HepG2 (cell line): ENCODE results near the gene SLC16A3. TPM values are rescaled to one million over a fixed set of nuclear protein-coding genes. Genes with fewer than 3 reads are reported as not detected.

Experiments
- ATAC-seq: fragments of 200-7000 bp; cut with Tn5 transposase; 3 replicates; pipeline ENCODE4 v1.9.1; 2020; ENCODE audit warnings: mild to moderate bottlenecking, moderate library complexity
- BruUV-seq: library from RNA; stranded (reverse); fragments of 400-500 nt; replicated peaks from 2 replicates; lab custom pipeline; 2021; lab: Mats Ljungman, UMichigan
- CTCF ChIA-PET: fragments of 300-600 bp; formaldehyde crosslinking; extraction: SDS; loops from one replicate; lab custom pipeline; 2021; ENCODE audit warnings: low total read pairs, inconsistent platforms, low intra/inter-chr PET ratio; lab: Yijun Ruan, JAX
- POLR2A ChIA-PET: fragments of 350-600 bp; sonication (Branson Sonifier 250); formaldehyde crosslinking; loops from one replicate; lab custom pipeline; 2020; ENCODE audit warnings: antibody characterized with exemption, inconsistent platforms; lab: Yijun Ruan, JAX
- DNase-seq: peaks from one replicate; pipeline ENCODE4 v3.0.0-alpha.2; 2015; ENCODE audit warnings: low spot score
- FAIRE-seq: peaks from 3 replicates; lab custom pipeline; 2011; peaks lifted over from hg19 to GRCh38; lab: Jason Lieb, UNC
- H2AFZ ChIP-seq: one replicate; pipeline ENCODE4 v1.6.1; 2011; ENCODE audit warnings: low read length, inconsistent platforms
- H3K27ac ChIP-seq: fragments of 300-600 bp; 3 replicates; pipeline ENCODE4 v1.8.0; 2011; ENCODE audit warnings: mixed run types, mild to moderate bottlenecking, mixed read lengths, low read length, inconsistent platforms; ENCODE audit not compliant: insufficient read depth; ENCODE audit errors: extremely low read length
- H3K27me3 ChIP-seq, 2 experiments: fragments of 200-600 bp in 1 of 2; 2 replicates in 1 of 2; 3 replicates in 1 of 2; pipeline versions ENCODE4 v1.6.0 to v1.8.0; 2011; ENCODE audit warnings: low read length in 2 of 2, mild to moderate bottlenecking in 2 of 2, moderate library complexity in 2 of 2, inconsistent platforms in 1 of 2; ENCODE audit not compliant: insufficient read depth in 2 of 2, control insufficient read depth in 1 of 2
- H3K36me3 ChIP-seq, 2 experiments: fragments of 200-600 bp in 1 of 2; replicated peaks in 1 of 2; 2 replicates in 1 of 2; 3 replicates in 1 of 2; pipeline versions ENCODE4 v1.5.1 to v1.8.0; 2011; ENCODE audit warnings: low read length in 2 of 2, inconsistent platforms in 1 of 2; ENCODE audit not compliant: insufficient read depth in 2 of 2, control insufficient read depth in 1 of 2
- H3K4me1 ChIP-seq: 2 replicates; pipeline ENCODE4 v1.5.1; 2012; ENCODE audit warnings: low read length, inconsistent platforms; ENCODE audit not compliant: insufficient read depth
- H3K4me2 ChIP-seq: 2 replicates; pipeline ENCODE4 v1.6.0; 2011; ENCODE audit warnings: low read depth, low read length, inconsistent platforms
- H3K4me3 ChIP-seq, 3 experiments: fragments of 200-600 bp in 1 of 3; sonication (generic), shearing (Covaris generic) in 1 of 3; replicated peaks in 1 of 3; 2 replicates each; pipeline ENCODE4 v1.5.1; 2011 to 2016; ENCODE audit warnings: low read length in 3 of 3, inconsistent platforms in 2 of 3, low read depth in 2 of 3, mild to moderate bottlenecking in 2 of 3, control low read depth in 1 of 3, mixed read lengths in 1 of 3; ENCODE audit not compliant: insufficient read depth in 1 of 3
- H3K79me2 ChIP-seq: one replicate; pipeline ENCODE4 v1.6.1; 2011; ENCODE audit warnings: low read length, inconsistent platforms; ENCODE audit not compliant: insufficient read depth
- H3K9ac ChIP-seq: 2 replicates; pipeline ENCODE4 v1.6.0; 2011; ENCODE audit warnings: mild to moderate bottlenecking, low read depth, low read length, inconsistent platforms; ENCODE audit not compliant: insufficient read depth
- H3K9me3 ChIP-seq: 2 replicates; pipeline ENCODE4 v1.5.1; 2012; ENCODE audit warnings: mild to moderate bottlenecking, low read length
- H4K20me1 ChIP-seq: 2 replicates; pipeline ENCODE4 v1.6.0; 2011; ENCODE audit warnings: inconsistent platforms, mild to moderate bottlenecking, low read length, moderate library complexity; ENCODE audit not compliant: insufficient read depth
- AGO2 ChIP-seq: fragments of 200-400 bp; formaldehyde crosslinking; optimal IDR thresholded peaks from 2 replicates; pipeline ENCODE3; 2017; ENCODE audit warnings: mild to moderate bottlenecking, low read depth, low read length, moderate library complexity
- BCL6 ChIP-seq: IDR thresholded peaks from 2 replicates; pipeline ENCODE4 v1.6.1; 2016; ENCODE audit warnings: missing genetic modification reagents, missing compliant biosample characterization
- HOXA5 ChIP-seq: sonication (generic); formaldehyde crosslinking; IDR thresholded peaks from 2 replicates; pipeline ENCODE4 v1.4.0; 2020; ENCODE audit warnings: missing genetic modification reagents
- KLF11 ChIP-seq: IDR thresholded peaks from 2 replicates; pipeline ENCODE4 v1.6.1; 2016; ENCODE audit warnings: missing compliant biosample characterization
- LRRFIP1 ChIP-seq: sonication (generic); formaldehyde crosslinking; conservative IDR thresholded peaks from 2 replicates; pipeline ENCODE4 v1.4.0; 2020; ENCODE audit warnings: missing genetic modification reagents
- MXD3 ChIP-seq: IDR thresholded peaks from 2 replicates; pipeline ENCODE4 v1.6.1; 2016; ENCODE audit warnings: mild to moderate bottlenecking, missing biosample characterization, missing genetic modification reagents
- PRDM15 ChIP-seq: sonication (generic); formaldehyde crosslinking; IDR thresholded peaks from 2 replicates; pipeline ENCODE4 v1.4.0; 2020; ENCODE audit warnings: missing genetic modification reagents
- RAD21 ChIP-seq: fragments of 450-650 bp; formaldehyde crosslinking; IDR thresholded peaks from 2 replicates; pipeline ENCODE4 v1.5.0; 2020; ENCODE audit warnings: mild to moderate bottlenecking
- THRA ChIP-seq: sonication (generic); formaldehyde crosslinking; IDR thresholded peaks from 2 replicates; pipeline ENCODE4 v1.4.0; 2020; ENCODE audit warnings: missing genetic modification reagents, borderline replicate concordance
- ZBTB38 ChIP-seq: sonication (generic); formaldehyde crosslinking; IDR thresholded peaks from 2 replicates; pipeline ENCODE4 v1.5.1; 2020; ENCODE audit warnings: mild to moderate bottlenecking, missing genetic modification reagents
- ZFP1 ChIP-seq: IDR thresholded peaks from 2 replicates; pipeline ENCODE4 v1.6.1; 2016
- ZFP37 ChIP-seq: sonication (generic); formaldehyde crosslinking; IDR thresholded peaks from 2 replicates; pipeline ENCODE4 v1.4.0; 2020; ENCODE audit warnings: missing genetic modification reagents, borderline replicate concordance
- ZHX1 ChIP-seq: sonication (generic); formaldehyde crosslinking; IDR thresholded peaks from 2 replicates; pipeline ENCODE4 v1.8.1; 2022; ENCODE audit warnings: low read depth, mild to moderate bottlenecking, missing genetic modification reagents
- ZNF761 ChIP-seq: sonication (generic); formaldehyde crosslinking; conservative IDR thresholded peaks from 2 replicates; pipeline ENCODE4 v1.4.0; 2020; ENCODE audit warnings: mild to moderate bottlenecking, missing genetic modification reagents
- ZNF780A ChIP-seq: sonication (generic); formaldehyde crosslinking; IDR thresholded peaks from 2 replicates; pipeline ENCODE4 v1.8.0; 2022; ENCODE audit warnings: mild to moderate bottlenecking, missing genetic modification reagents, moderate library complexity
- WGBS: methylation state at CpG from one replicate; pipeline ENCODE4 v1.1.6; 2017; ENCODE audit warnings: low lambda C conversion rate; 5-methylcytosine and 5-hydroxymethylcytosine counted together
- in situ Hi-C: cut with HindIII; loops from 2 replicates; pipeline ENCODE4 v1.10.0; 2017; ENCODE audit warnings: low pct_unique_long_range_greater_than_20kb; ENCODE audit not compliant: extremely low pct_ligation_motif_present
- intact Hi-C: fragments of 100-400 bp; cut with micrococcal nuclease; formaldehyde crosslinking; loops from one replicate; pipeline ENCODE4 v1.10.0; 2022; ENCODE audit not compliant: unreplicated experiment
- polyA plus RNA-seq, 8 experiments: library from polyadenylated mRNA; depleted of rRNA in 3 of 8; stranded (reverse) in 7 of 8; unstranded in 1 of 8; fragments of >200 nt; fragmentation: Illumina TruSeq in 4 of 8; extraction: Trizol in 4 of 8; gene quantifications; 2 replicates each; pipeline versions ENCODE4 v1.2.1 to v1.2.3, GENCODE V29; 2011 to 2016; ENCODE audit warnings: low read depth in 4 of 8, missing spikeins in 1 of 8, mixed read lengths in 1 of 8; ENCODE audit not compliant: insufficient read depth in 1 of 8
- total RNA-seq, 5 experiments: library from RNA; depleted of rRNA; stranded (reverse); fragments of >200 nt; fragmentation: Illumina TruSeq; extraction: Trizol; gene quantifications; 2 replicates each; pipeline ENCODE4 v1.2.3, GENCODE V29; 2016; ENCODE audit warnings: low read depth in 1 of 5

The SLC16A3 gene
- total and polyA plus RNA-seq, 2 of the 13 experiments (the other 11 are each of a cell fraction or from before 2014, with no cell fraction given): 242 to 349 TPM

GRCh38 chr17:82201498-82201910, 27.3 kb upstream of the SLC16A3 start:
- Histone ChIP-seq H4K20me1 (no peaks in the 10 kb centered on the region), H3K27me3 (no peaks in the 10 kb centered on the region), H3K4me3 (no peak overlapping the region), H3K9me3 (no peaks in the 10 kb centered on the region), H3K79me2 (no peaks in the 10 kb centered on the region), H3K36me3 (peaks cover 7 to 13% of the 10 kb centered on the region in 2 experiments; a peak in 4 of 5 replicates), H2AFZ (no peak overlapping the region), H3K27ac (no peak overlapping the region), H3K4me1 (peaks cover 18% of the 10 kb centered on the region), H3K9ac (no peak overlapping the region), H3K4me2 (no peak overlapping the region)
- BruUV-seq: no TSS peak
- in situ Hi-C loops (no loop called here), intact Hi-C loops (no loop called here)
- WGBS: 97% methylated on average over 20 of the region's 23 CpGs
- DNase-seq (no peak), FAIRE-seq (no peak), ATAC-seq (no peak)
- ChIA-PET CTCF (no interaction called here), POLR2A (no interaction called here)
- TF ChIP-seq ZHX1 (CRISPR knock-in tag) (no peak), ZNF761 (CRISPR knock-in tag) (no peak), ZBTB38 (CRISPR knock-in tag) (peak; percentile 40; the same call in 1 of the 2 replicates), PRDM15 (no peak), RAD21 (CRISPR knock-in tag) (no peak), AGO2 (peak; percentile 27), BCL6 (CRISPR knock-in tag) (no peak), ZFP1 (CRISPR knock-in tag) (no peak), MXD3 (CRISPR knock-in tag) (0 out of 2 replicates have a peak, but pooled peaks have one; percentile 27), THRA (CRISPR knock-in tag) (no peak), LRRFIP1 (CRISPR knock-in tag) (no peak), KLF11 (CRISPR knock-in tag) (no peak), ZNF780A (CRISPR knock-in tag) (no peak), ZFP37 (no peak), HOXA5 (no peak)
